MM.1S (cell line): ENCODE results near the gene AGAP1.

Experiments used
- DNase-seq: peaks from one replicate; pipeline ENCODE4 v3.0.0-alpha.2; 2015
- H2AFZ ChIP-seq: fragments of 300-600 bp; sonication (generic); 2 replicates; pipeline ENCODE4 v1.6.0; 2016; ENCODE audit warnings: antibody characterized with exemption, low read length
- H3F3A ChIP-seq: fragments of 300-600 bp; sonication (generic); 2 replicates; pipeline ENCODE4 v1.6.1; 2016; ENCODE audit warnings: mild to moderate bottlenecking, antibody characterized with exemption, low read length, moderate library complexity, mixed read lengths; ENCODE audit not compliant: insufficient read depth
- H3K27ac ChIP-seq: fragments of 300-600 bp; sonication (generic); 2 replicates; pipeline ENCODE4 v1.5.1; 2016; ENCODE audit warnings: mild to moderate bottlenecking, low read length
- H3K27me3 ChIP-seq: fragments of 300-600 bp; sonication (generic); replicated peaks from 2 replicates; pipeline ENCODE4 v1.6.0; 2016; ENCODE audit warnings: low read length; ENCODE audit not compliant: insufficient read depth
- H3K36me3 ChIP-seq: fragments of 300-600 bp; sonication (generic); replicated peaks from 2 replicates; pipeline ENCODE4 v1.6.1; 2016; ENCODE audit warnings: mild to moderate bottlenecking, low read length, mixed read lengths; ENCODE audit not compliant: insufficient read depth
- H3K4me1 ChIP-seq: fragments of 300-600 bp; sonication (generic); 2 replicates; pipeline ENCODE4 v1.6.1; 2016; ENCODE audit warnings: low read length, mixed read lengths
- H3K4me2 ChIP-seq: fragments of 300-600 bp; sonication (generic); 2 replicates; pipeline ENCODE4 v1.6.0; 2016; ENCODE audit warnings: low read depth, low read length
- H3K4me3 ChIP-seq: fragments of 300-600 bp; sonication (generic); 2 replicates; pipeline ENCODE4 v1.5.1; 2016; ENCODE audit warnings: low read length, mixed read lengths
- H3K79me2 ChIP-seq: fragments of 300-600 bp; sonication (generic); 2 replicates; pipeline ENCODE4 v1.6.1; 2016; ENCODE audit warnings: mixed run types, low read length, mixed read lengths
- H3K9ac ChIP-seq: fragments of 300-600 bp; sonication (generic); 2 replicates; pipeline ENCODE4 v1.6.1; 2016; ENCODE audit warnings: low read length, mixed read lengths
- H3K9me2 ChIP-seq: fragments of 300-600 bp; sonication (generic); replicated peaks from 2 replicates; pipeline ENCODE4 v1.6.1; 2016; ENCODE audit warnings: mild to moderate bottlenecking, low read length, mixed read lengths; ENCODE audit not compliant: insufficient read depth
- H3K9me3 ChIP-seq: fragments of 300-600 bp; sonication (generic); replicated peaks from 2 replicates; pipeline ENCODE4 v1.6.1; 2016; ENCODE audit warnings: mild to moderate bottlenecking, low read length, mixed read lengths; ENCODE audit not compliant: insufficient read depth
- H4K20me1 ChIP-seq: fragments of 300-600 bp; sonication (generic); 2 replicates; pipeline ENCODE4 v1.6.1; 2016; ENCODE audit warnings: mild to moderate bottlenecking, low read length, moderate library complexity, mixed read lengths; ENCODE audit not compliant: insufficient read depth
- EZH2 ChIP-seq: fragments of 300-600 bp; sonication (generic); optimal IDR thresholded peaks from 2 replicates; pipeline ENCODE3; 2017; ENCODE audit warnings: low read depth, mild to moderate bottlenecking, antibody characterized with exemption, low read length, mixed read lengths
- EZH2phosphoT487 ChIP-seq: fragments of 300-600 bp; sonication (generic); IDR thresholded peaks from 2 replicates; pipeline ENCODE4 v1.6.1; 2018; ENCODE audit warnings: antibody characterized with exemption, low read length
- TF ChIP-seq, protein P1 (sequence below): fragments of 300-600 bp; sonication (generic); IDR thresholded peaks from 2 replicates; pipeline ENCODE4 v1.5.1; 2016; ENCODE audit warnings: antibody characterized with exemption, low read length, mixed read lengths

Gene AGAP1

DNA sequence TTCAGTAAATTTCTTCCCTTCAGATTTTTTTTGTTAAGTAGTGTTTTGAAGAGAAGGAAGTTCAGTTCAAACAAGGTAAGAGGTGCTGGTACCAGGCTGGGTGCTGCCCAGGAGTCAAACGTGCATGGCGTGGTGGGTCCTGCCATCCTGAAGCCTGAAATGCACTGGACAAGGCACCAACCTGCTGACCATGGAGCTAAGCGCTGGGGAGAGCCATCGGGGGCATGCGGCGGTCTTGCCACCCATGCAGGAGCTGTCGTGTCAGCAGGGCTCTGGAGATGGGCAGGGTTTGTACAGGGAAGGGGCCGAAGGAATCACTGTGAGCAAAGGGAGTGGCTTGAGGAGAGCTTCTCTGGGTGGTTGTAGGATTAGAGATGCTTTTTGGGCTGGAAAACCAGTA, 547.8 kb downstream of the AGAP1 start:
- no peaks in the 10 kb centered on the region for H3K9me2 ChIP-seq
- no peak overlapping the region for H3K9ac ChIP-seq
- no peak overlapping the region for H3K4me3 ChIP-seq
- DNase-seq: no peak
- no peaks in the 10 kb centered on the region for H3K27me3 ChIP-seq
- H3K4me2 ChIP-seq: no peak overlapping the region
- H3K79me2 ChIP-seq: no peaks in the 10 kb centered on the region
- no peak overlapping the region for H3K27ac ChIP-seq
- no peaks in the 10 kb centered on the region for H3K36me3 ChIP-seq
- H2AFZ ChIP-seq: no peak overlapping the region
- H3K9me3 ChIP-seq: no peaks in the 10 kb centered on the region
- H3F3A ChIP-seq: no peaks in the 10 kb centered on the region
- TF ChIP-seq EZH2 (no peak), EZH2phosphoT487 (no peak)
- TF ChIP-seq, protein P1, sequence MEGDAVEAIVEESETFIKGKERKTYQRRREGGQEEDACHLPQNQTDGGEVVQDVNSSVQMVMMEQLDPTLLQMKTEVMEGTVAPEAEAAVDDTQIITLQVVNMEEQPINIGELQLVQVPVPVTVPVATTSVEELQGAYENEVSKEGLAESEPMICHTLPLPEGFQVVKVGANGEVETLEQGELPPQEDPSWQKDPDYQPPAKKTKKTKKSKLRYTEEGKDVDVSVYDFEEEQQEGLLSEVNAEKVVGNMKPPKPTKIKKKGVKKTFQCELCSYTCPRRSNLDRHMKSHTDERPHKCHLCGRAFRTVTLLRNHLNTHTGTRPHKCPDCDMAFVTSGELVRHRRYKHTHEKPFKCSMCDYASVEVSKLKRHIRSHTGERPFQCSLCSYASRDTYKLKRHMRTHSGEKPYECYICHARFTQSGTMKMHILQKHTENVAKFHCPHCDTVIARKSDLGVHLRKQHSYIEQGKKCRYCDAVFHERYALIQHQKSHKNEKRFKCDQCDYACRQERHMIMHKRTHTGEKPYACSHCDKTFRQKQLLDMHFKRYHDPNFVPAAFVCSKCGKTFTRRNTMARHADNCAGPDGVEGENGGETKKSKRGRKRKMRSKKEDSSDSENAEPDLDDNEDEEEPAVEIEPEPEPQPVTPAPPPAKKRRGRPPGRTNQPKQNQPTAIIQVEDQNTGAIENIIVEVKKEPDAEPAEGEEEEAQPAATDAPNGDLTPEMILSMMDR: no peak
- H3K4me1 ChIP-seq: no peaks in the 10 kb centered on the region
- no peaks in the 10 kb centered on the region for H4K20me1 ChIP-seq

DNA sequence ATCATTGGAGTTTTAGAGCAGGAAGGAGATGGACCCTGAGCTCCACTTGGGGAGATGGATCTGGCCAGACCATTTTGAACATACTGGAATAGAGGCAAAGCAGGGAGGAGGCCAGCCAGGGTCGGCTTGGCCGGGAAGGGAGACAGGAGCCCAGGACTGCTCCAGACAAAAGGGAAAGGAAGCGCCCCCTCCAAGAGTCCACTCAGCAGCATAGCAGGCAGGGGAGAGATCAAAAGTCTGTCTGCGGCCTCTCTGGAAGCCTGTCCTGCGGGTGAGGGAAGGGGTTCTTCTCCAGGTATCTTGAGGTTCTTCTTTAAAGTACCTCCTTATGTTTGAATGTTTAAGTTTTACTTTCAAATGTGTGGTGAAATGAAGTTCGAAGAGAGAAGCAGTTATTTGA, 548.2 kb downstream of the AGAP1 start:
- Histone ChIP-seq H3K27ac (no peak overlapping the region), H3K4me1 (no peaks in the 10 kb centered on the region), H3K27me3 (no peaks in the 10 kb centered on the region), H3K36me3 (no peaks in the 10 kb centered on the region), H3F3A (no peaks in the 10 kb centered on the region), H3K4me2 (no peak overlapping the region), H4K20me1 (no peaks in the 10 kb centered on the region), H3K79me2 (no peaks in the 10 kb centered on the region), H3K4me3 (no peak overlapping the region), H3K9me3 (no peaks in the 10 kb centered on the region), H3K9me2 (no peaks in the 10 kb centered on the region), H3K9ac (no peak overlapping the region), H2AFZ (no peak overlapping the region)
- TF ChIP-seq, protein P1: no peak
- no peak for TF ChIP-seq EZH2
- TF ChIP-seq EZH2phosphoT487: no peak
- DNase-seq: no peak

DNA sequence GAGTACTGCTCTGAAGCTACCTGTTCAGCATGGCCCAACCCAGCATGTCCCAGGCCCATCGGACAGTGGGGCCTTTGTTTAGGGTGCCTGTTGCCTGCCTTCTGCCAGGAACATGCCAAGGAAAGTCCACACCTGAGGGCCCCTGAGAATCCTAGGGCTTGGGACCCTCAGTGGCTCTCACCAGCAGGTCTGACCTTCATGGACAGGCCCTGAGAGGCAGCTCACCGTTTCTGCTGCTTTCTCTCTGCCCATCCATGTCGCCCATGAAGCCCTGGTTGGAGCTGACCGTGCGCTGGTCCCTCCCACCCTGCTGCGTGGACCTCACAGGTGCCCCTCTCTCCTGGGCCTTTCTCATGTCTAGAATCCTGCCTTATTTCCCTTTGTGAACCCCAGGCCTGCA, 550.3 kb downstream of the AGAP1 start:
- no peak for TF ChIP-seq EZH2phosphoT487
- TF ChIP-seq EZH2: no peak
- TF ChIP-seq, protein P1: no peak
- H3K27ac ChIP-seq: no peak overlapping the region
- no peaks in the 10 kb centered on the region for H3F3A ChIP-seq
- no peaks in the 10 kb centered on the region for H3K9me3 ChIP-seq
- H3K4me2 ChIP-seq: no peak overlapping the region
- H3K4me3 ChIP-seq: no peak overlapping the region
- no peaks in the 10 kb centered on the region for H3K27me3 ChIP-seq
- H4K20me1 ChIP-seq: no peaks in the 10 kb centered on the region
- no peak for DNase-seq
- H3K4me1 ChIP-seq: no peaks in the 10 kb centered on the region
- no peak overlapping the region for H2AFZ ChIP-seq
- H3K36me3 ChIP-seq: no peaks in the 10 kb centered on the region
- no peaks in the 10 kb centered on the region for H3K79me2 ChIP-seq
- no peak overlapping the region for H3K9ac ChIP-seq
- no peaks in the 10 kb centered on the region for H3K9me2 ChIP-seq
